Measurements from ENCODE around the gene SARS1.

Gene SARS1

DNA sequence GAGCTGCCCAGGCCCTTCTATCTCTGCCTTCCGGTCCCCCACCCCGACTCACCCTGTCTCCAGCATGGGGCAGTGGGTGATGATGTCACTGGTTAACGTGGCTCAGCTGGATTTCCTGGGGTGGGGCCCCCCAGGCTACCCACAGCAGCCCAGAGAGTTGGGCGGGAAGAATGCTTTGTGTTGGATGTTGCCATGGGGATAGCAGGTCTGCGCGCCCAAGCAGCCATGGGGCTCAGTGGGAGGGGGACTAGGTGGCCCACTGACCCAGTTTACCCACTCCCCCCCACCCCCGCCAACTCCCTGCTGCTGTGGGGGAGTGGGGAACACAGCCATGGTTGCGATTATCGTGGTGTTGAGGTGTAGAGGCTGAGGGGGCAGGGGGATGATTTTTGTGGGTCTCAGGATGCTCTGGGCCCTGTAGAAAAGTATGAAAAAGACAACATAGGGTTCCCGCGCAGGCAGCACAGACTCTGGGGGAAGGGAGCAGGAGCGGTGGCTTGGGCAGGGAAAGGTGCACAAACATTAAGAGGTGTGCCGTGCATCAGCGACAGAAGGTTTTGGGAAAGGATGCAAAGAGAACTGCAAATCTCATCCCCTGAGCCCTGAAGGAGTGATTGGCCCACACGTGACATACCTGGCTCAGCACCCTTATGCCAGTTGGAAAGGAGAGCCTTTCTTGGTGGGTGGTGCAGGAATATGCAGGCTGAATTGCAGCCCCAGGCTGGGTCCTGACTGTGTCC, 44.1 kb downstream of the SARS1 start:
- TF ChIP-seq, protein P1, sequence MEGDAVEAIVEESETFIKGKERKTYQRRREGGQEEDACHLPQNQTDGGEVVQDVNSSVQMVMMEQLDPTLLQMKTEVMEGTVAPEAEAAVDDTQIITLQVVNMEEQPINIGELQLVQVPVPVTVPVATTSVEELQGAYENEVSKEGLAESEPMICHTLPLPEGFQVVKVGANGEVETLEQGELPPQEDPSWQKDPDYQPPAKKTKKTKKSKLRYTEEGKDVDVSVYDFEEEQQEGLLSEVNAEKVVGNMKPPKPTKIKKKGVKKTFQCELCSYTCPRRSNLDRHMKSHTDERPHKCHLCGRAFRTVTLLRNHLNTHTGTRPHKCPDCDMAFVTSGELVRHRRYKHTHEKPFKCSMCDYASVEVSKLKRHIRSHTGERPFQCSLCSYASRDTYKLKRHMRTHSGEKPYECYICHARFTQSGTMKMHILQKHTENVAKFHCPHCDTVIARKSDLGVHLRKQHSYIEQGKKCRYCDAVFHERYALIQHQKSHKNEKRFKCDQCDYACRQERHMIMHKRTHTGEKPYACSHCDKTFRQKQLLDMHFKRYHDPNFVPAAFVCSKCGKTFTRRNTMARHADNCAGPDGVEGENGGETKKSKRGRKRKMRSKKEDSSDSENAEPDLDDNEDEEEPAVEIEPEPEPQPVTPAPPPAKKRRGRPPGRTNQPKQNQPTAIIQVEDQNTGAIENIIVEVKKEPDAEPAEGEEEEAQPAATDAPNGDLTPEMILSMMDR (IDR thresholded peaks at IDR 0.05; ENCODE audit: poor library complexity, severe bottlenecking), result no peak
- Histone ChIP-seq H3K36me3 (ENCODE audit: low read depth) (peaks cover 14% of the 10 kb centered on the region; the same call in 1 of the 2 replicates), H3K9me3 (ENCODE audit: severe bottlenecking) (no peaks in the 10 kb centered on the region), H3K27ac (ENCODE audit: poor library complexity, severe bottlenecking) (peak overlapping the region; percentile 68), H3K27me3 (ENCODE audit: insufficient read depth, poor library complexity, severe bottlenecking) (no peaks in the 10 kb centered on the region), H3K4me3 (ENCODE audit: severe bottlenecking) (no peak overlapping the region), H3K4me1 (ENCODE audit: insufficient read depth, poor library complexity, severe bottlenecking) (peaks cover 36% of the 10 kb centered on the region)
- no peak for ATAC-seq (ENCODE audit: low read depth)
- DNase-seq (ENCODE audit: low spot score), result no peak

DNA sequence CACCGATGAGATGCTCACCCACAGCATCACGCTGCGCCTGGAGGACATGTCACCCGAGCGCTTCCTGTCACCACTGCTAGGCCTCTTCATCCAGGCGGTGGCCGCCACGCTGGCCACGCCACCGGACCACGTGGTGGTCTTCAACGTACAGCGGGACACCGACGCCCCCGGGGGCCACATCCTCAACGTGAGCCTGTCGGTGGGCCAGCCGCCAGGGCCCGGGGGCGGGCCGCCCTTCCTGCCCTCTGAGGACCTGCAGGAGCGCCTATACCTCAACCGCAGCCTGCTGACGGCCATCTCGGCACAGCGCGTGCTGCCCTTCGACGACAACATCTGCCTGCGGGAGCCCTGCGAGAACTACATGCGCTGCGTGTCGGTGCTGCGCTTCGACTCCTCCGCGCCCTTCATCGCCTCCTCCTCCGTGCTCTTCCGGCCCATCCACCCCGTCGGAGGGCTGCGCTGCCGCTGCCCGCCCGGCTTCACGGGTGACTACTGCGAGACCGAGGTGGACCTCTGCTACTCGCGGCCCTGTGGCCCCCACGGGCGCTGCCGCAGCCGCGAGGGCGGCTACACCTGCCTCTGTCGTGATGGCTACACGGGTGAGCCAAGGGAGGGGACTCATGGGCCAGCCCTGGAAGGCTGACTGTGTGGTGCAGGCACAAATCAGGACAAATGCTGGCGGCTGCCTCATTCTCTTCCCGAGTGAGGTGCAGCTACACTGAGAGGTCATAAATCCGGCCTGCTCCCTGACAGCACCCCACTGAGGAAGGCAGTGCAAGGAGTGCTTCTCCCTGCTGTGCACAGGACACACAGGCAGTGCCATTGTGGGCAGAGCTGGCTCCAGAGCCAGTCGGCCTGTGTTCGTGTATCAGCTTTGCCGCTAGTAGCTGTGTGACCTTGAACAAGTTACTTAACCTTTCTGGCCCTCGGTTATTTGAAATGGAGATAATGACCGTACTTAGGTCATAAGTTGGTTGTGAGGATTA, 45.1 kb downstream of the SARS1 start:
- peaks cover 15% of the 10 kb centered on the region; the same call in 1 of the 2 replicates for H3K36me3 ChIP-seq (ENCODE audit: low read depth)
- no peaks in the 10 kb centered on the region for H3K27me3 ChIP-seq (ENCODE audit: insufficient read depth, poor library complexity, severe bottlenecking)
- no peaks in the 10 kb centered on the region for H3K9me3 ChIP-seq (ENCODE audit: severe bottlenecking)
- TF ChIP-seq, protein P1 (IDR thresholded peaks at IDR 0.05; ENCODE audit: poor library complexity, severe bottlenecking), result no peak
- H3K27ac ChIP-seq (ENCODE audit: poor library complexity, severe bottlenecking), result no peak overlapping the region
- H3K4me3 ChIP-seq (ENCODE audit: severe bottlenecking), result no peak overlapping the region
- DNase-seq (ENCODE audit: low spot score) (no peak), ATAC-seq (ENCODE audit: low read depth) (no peak)
- peaks cover 37% of the 10 kb centered on the region for H3K4me1 ChIP-seq (ENCODE audit: insufficient read depth, poor library complexity, severe bottlenecking)

DNA sequence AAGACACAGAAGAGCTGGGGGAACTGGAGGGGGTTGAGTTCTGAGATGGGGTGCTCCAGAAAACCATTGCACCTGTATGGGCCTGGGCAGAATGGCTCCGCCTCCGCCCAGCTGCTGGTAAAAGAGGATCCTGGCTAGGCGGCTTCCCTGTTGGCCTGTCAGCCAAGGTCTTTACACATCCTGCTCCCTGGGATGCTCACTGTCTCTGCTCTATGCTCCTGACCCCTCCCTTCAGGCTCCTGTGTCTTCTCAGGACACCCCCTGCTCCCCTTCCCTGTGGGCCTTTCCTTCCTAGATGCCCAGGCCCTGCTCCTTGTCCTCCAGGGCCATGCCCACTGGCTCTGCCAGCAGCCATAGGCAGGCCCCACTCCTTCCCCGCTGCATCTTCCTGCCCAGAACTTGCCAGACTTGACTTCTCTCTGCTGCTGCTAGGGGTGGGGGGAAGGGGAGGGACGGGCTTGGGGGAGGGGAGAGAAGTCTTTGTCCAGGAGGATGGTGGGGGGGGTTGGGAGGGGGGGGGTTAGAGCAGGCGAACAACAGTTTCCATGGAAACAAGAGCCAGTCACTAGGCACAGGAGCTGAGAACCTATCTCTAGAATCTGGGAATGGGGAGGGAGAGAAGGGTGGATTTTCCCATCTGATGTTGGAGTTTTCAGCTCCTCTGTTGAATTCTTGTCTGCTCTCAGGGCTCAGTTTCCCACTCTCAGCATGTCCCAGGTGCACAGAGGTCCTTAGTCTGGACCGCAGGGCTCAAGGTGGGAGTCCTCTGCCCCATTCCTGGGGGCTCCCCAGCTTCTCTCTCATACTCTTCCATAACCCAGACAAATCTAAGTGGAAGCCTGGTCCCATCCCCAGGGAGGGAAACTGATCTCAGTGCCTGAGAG, 46.2 kb downstream of the SARS1 start:
- Histone ChIP-seq H3K4me3 (ENCODE audit: severe bottlenecking) (no peak overlapping the region), H3K9me3 (ENCODE audit: severe bottlenecking) (no peaks in the 10 kb centered on the region), H3K27me3 (ENCODE audit: insufficient read depth, poor library complexity, severe bottlenecking) (no peaks in the 10 kb centered on the region), H3K27ac (ENCODE audit: poor library complexity, severe bottlenecking) (no peak overlapping the region), H3K4me1 (ENCODE audit: insufficient read depth, poor library complexity, severe bottlenecking) (peaks cover 27% of the 10 kb centered on the region), H3K36me3 (ENCODE audit: low read depth) (peaks cover 21% of the 10 kb centered on the region)
- DNase-seq (ENCODE audit: low spot score), result no peak
- TF ChIP-seq, protein P1 (IDR thresholded peaks at IDR 0.05; ENCODE audit: poor library complexity, severe bottlenecking), result no peak
- no peak for ATAC-seq (ENCODE audit: low read depth)

DNA sequence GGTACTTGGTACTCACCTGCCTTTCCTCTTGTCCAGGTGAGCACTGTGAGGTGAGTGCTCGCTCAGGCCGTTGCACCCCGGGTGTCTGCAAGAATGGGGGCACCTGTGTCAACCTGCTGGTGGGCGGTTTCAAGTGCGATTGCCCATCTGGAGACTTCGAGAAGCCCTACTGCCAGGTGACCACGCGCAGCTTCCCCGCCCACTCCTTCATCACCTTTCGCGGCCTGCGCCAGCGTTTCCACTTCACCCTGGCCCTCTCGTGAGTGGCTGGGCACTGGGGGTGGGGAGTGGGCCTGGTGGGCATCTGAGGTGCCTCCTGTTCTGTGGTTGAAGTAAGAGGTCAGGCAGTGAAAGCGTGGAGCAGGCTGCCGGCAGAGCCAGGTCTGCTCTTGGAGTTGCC, 47.3 kb downstream of the SARS1 start:
- TF ChIP-seq, protein P1 (IDR thresholded peaks at IDR 0.05; ENCODE audit: poor library complexity, severe bottlenecking), result no peak
- Histone ChIP-seq H3K27ac (ENCODE audit: poor library complexity, severe bottlenecking) (no peak overlapping the region), H3K27me3 (ENCODE audit: insufficient read depth, poor library complexity, severe bottlenecking) (no peaks in the 10 kb centered on the region), H3K4me1 (ENCODE audit: insufficient read depth, poor library complexity, severe bottlenecking) (peaks cover 23% of the 10 kb centered on the region), H3K4me3 (ENCODE audit: severe bottlenecking) (no peak overlapping the region), H3K9me3 (ENCODE audit: severe bottlenecking) (no peaks in the 10 kb centered on the region), H3K36me3 (ENCODE audit: low read depth) (peaks cover 31% of the 10 kb centered on the region)
- ATAC-seq (ENCODE audit: low read depth) (no peak), DNase-seq (ENCODE audit: low spot score) (no peak)
